HG03064 (cell line): ENCODE measurements around the gene SANBR.
"Not testable (repeated sequence)": the region's sequence is repeated elsewhere in the genome, so short reads cannot be mapped to it uniquely, and the experiment has no call there.

Experiments used
- ATAC-seq: cut with Tn5 transposase; IDR thresholded peaks from one replicate; pipeline ENCODE4 v1.9.1; 2021; ENCODE audit warnings: low read depth; ENCODE audit not compliant: unreplicated experiment

SANBR gene

DNA sequence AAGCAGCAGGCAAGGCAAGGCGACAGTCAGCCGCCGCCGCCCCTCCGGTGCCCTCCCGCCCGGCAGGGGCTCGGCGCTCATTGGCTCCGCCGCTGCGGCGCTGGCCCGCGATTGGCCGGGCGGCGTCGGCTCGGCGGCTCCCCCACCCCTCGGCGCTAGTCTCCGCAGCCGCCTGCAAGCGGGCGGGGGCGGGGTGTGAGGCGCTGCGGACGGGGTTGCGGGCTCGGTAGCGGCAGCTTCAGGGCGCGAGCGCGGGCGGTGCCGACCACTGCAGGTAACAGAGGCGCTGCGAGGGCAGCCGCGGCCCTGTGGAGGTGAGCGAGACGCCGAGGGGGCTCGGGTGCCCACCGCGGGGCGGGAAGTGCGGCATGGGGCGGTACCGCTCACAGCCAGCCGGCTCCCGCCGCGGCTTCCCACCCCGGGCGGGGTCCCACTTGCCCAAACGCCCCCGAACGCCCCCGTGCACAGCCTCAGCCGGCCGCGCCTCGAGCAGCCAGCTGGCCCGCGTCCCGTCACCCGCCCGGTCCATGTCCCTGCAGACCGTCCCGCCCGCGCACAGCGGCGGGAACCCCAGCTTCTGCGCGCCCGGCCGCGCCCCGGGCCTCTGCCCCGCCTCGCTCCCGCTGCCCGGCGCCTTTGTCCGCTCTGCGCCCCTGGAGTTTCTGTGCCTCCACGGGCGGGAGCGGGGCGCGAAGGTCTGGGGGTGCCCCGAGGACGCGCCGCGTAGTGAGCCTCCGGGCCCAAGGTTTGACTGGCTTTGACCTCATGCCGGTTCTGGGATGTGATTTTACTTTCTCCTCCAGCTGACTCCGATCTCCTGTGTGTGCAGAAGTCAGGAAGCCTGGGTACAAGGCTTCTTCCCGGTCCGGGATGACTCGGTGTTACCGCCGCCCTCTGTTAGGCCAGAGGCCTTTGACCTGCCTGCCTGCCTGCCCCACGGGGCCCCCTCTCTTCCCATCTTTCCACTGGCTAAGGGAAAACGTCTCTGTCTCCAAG, at the start of gene SANBR:
Gene SANBR, plus strand, starts transcription at position 158 of the 996 bp plus-strand sequence. CDS start 4,480 bp downstream, outside the sequence.
- peak; percentile 96 for ATAC-seq

- no peak for ATAC-seq
These were observed 49.7 kb upstream of the SANBR start for GRCh38 chr2:61015976-61016375.

GRCh38 chr2:61016392-61017002, 49.2 kb upstream of the SANBR start:
- peak; percentile 2 for ATAC-seq

DNA sequence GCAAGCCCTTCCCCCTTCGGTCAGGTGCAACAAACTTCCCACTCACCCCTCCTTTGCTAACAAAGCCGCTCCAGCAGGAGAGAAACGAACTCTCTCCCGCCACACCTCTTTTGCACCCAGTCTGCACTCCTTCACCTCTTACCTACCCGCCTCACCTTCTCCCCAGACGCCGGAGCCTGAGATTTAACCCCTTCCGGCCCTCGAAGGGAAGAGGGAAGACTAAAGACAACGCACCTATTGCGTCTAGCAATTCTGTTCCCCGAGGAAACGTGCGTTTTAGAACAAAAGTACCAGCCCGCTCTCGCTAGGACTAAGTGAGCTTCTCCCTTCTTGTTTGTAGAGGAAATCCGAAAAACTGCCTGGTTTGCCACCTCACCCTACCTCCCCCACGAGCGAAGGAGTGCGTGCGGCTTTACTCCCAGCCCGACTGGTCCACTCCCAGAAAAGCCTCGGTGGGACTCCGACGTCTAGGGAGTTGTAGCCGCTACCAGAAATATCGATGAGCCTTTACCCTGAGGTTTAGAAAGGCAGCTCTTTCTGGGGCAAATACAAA, 48.6 kb upstream of the SANBR start:
- peak; percentile 49 for ATAC-seq

DNA sequence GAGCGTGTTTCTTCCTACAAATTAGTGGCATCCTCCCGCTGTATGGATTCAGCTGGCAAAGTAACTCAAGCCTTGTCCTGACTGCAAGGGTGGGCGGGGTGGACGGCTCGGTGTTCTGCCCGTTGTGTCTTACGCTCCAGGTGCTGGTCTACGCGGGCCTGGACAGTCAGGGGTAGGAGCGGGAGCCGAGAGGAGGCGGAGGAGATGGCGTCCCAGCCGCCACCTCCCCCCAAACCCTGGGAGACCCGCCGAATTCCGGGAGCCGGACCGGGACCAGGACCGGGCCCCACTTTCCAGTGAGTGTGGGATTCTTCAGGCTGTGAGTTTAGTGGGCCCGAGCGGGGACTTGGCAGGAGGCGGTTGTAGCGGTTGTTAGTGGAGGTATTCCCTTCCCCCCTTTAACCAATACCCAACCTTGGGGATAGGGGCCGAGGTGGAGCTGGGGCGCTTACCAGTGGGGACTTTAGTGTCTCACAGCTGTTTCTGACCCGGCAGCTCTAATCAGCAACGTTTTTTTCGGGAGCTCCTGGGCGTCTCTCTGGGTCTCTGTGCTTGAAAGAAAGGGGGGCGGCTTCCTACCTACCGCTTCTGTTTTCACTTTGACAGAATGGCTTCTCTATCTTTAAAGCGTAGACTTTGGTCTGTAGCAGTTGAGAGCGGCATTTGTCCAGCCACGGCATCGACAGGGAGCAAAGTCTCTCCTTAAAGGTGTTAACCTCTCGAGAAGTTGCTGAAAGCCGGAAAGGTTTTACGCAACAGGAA, 47.9 kb upstream of the SANBR start, which contains the start of the genes PEX13 and PUS10:
Gene PEX13, plus strand, starts transcription at position 165 of the 762 bp plus-strand sequence. Its CDS starts 40 bp downstream, at position 205.
Gene PUS10, minus strand, starts transcription at position 700 of the 762 bp plus-strand sequence. CDS start 6,365 bp downstream, outside the sequence.
- ATAC-seq, result peak; percentile 79

DNA sequence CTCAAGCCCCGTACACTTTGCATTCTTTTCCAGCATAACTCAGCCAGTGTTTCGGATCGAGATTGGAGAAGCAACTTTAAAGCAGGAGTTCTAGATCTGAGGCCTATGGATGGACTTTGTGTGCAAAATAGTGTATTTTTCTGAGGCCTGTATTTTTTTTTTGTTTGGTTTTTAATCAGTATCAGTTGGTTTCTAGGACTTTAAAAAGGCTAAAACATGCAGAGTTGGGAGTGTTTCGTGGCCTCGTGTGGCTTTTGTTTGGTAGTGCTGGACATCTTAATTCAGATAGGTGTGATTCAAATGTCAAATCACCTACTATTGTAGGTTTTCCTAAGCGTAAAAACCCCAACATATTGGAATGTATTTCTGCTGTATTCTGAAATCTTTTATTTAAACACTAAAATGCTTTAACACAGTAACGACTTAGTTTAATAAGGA, 47.3 kb upstream of the SANBR start:
- no peak for ATAC-seq

- ATAC-seq, result no peak
These were observed 46.9 kb upstream of the SANBR start for GRCh38 chr2:61018798-61019197.

- no peak for ATAC-seq
These were observed 44.4 kb upstream of the SANBR start for GRCh38 chr2:61021228-61021660.

DNA sequence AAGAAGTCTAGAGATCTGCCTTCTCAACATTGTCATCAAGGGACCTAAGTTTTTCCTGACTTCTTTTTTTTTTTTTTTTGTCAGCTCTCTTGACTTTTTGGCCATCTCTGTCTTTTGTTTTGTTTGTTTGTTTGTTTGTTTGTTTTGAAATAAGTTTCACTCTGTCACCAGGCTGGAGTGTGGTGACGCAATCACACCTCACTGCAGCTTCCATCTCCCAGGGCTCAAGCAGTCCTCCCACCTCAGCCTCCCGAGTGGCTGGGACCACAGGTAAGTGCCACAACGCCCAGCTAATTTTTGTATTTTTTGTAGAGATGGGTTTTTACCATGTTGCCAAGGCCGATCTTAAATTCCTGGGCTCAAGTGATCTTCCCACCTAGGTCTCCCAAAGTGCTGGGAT, 42.0 kb upstream of the SANBR start:
- ATAC-seq, result no peak

DNA sequence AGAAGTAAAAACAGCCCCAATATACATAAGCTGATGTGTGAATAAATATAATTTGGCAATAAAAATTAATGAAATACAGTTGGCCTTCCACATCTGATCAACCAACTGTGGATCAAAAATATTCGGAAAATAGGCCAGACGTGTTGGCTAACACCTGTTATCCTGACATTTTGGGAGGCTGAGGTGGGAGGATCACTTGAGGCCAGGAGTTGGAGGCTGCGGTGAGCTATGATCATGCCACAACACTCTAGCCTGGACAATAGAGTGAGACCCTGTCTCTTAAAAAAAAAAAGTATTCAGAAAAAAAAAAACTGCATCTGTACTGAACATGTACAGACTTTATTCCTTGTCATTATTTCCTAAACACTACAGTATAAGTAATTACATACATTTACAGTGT, 36.1 kb upstream of the SANBR start:
- ATAC-seq, result no peak

DNA sequence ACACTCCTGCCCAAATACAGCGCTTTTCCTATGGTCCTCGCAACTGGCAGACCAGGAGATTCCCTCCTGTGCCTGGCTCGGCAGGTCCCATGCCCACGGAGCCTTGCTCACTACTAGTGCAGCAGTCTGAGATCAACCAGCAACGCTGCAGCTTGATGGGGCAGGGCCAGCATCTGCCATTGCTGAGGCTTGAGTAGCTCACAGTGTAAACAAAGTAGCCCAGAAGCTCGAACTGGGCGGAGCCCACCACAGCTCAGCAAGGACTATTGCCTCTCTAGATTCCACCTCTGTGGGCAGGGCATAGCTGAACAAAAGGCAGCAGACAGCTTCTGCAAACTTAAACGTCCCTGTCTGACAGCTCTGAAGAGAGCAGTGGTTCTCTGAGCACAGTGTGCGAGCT, 31.1 kb upstream of the SANBR start:
- not testable (repeated sequence) for ATAC-seq

DNA sequence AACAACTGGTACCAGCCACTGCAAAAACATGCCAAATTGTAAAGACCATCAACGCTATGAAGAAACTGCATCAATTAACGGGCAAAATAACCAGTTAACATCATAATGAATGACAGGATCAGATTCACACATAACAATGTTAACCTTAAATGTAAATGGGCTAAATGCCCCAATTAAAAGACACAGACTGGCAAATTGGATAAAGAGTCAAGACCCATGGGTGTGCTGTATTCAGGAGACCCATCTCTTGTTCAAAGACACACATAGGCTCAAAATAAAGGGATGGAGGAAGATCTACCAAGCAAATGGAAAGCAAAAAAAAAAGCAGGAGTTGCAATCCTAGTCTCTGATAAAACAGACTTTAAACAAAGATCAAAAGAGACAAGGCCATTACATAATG, 29.0 kb upstream of the SANBR start:
- not testable (repeated sequence) for ATAC-seq

GRCh38 chr2:61042807-61043206, 22.9 kb upstream of the SANBR start:
- ATAC-seq, result no peak

GRCh38 chr2:61044636-61045035, 21.0 kb upstream of the SANBR start:
- ATAC-seq, result no peak

- no peak for ATAC-seq
These were observed 20.4 kb upstream of the SANBR start for GRCh38 chr2:61045226-61045625.

DNA sequence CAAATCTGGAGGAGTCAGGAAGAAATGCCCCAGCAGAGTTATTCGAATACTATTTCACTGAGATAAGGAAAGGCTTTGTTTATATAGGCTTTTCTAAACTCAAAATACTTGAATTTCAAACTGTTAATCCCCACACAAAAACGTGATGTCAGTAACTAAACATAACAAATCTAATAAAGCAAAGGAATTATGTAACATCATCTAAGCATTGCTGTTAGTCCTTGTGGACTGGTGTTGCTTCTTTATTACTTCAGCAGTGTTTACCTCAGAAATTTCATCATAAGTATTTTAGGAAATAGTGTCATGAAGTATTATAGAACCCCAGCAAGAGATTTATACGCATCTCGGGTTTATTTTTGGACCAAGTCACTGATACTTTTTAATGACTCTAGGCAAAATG, 19.7 kb upstream of the SANBR start:
- ATAC-seq, result no peak

DNA sequence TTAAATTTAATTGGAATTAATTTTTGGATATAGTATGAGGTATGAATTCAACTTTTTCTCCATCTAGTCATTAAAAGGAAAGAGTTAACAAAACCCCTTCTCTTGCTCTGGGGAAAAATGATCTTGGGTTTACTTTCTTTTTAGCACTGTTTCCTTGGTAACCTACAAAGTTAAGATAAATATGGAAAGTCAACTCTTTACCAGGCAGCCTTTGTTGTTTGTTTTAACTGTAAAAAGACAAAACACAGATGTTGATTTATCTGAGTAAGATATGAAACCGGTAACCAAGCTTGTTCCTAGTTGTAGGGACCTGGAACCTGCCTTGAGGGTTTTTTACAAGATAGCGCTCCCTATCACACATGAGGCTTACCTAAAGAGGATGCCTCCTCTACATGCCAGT, 10.1 kb upstream of the SANBR start:
- no peak for ATAC-seq

GRCh38 chr2:61057562-61057961, 8.1 kb upstream of the SANBR start:
- ATAC-seq, result no peak

DNA sequence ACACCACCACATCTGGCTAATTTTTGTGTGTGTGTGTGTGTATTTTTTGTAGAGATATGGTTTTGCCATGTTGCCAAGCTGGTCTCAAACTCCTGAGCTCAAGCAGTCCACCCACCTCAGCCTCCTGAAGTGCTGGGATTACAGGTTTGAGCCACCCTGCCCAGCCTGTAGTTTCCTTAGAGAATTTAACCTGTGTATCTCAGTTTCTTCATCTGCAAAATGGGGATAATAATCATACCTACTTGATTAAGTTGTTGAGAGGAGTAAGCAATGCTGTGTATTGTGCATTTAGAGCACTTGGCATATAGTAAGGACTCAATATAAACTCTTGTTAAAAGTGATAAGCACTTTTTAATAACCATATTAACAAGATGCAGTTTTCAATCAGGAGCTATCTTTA, 6.3 kb upstream of the SANBR start:
- ATAC-seq, result no peak

- no peak for ATAC-seq
These were observed 8.4 kb downstream of the SANBR start for GRCh38 chr2:61074100-61074499.
